BLaER1 treated with 17β-estradiol and CSF1 and Interleukin-3, amounts not matched to agents 10 nM and 100 nM (cell line): Measurements from ENCODE around the gene ZG16.

Source experiments
- H3K27ac ChIP-seq, 11 experiments: shearing (Covaris generic); formaldehyde crosslinking; 2 replicates each; pipeline ENCODE4 v1.8.1; 2022
- H3K27me3 ChIP-seq, 11 experiments: shearing (Covaris generic); formaldehyde crosslinking; 2 replicates each; pipeline ENCODE4 v1.8.1; 2022
- H3K36me3 ChIP-seq, 11 experiments: shearing (Covaris generic); formaldehyde crosslinking; 2 replicates each; pipeline ENCODE4 v1.8.1; 2022
- H3K4me1 ChIP-seq, 10 experiments: shearing (Covaris generic); formaldehyde crosslinking; 2 replicates each; pipeline ENCODE4 v1.8.1; 2022
- H3K4me2 ChIP-seq, 11 experiments: shearing (Covaris generic); formaldehyde crosslinking; 2 replicates each; pipeline ENCODE4 v1.8.1; 2022
- H3K4me3 ChIP-seq, 10 experiments: shearing (Covaris generic); formaldehyde crosslinking; 2 replicates each; pipeline ENCODE4 v1.8.1; 2022
- H3K9ac ChIP-seq, 11 experiments: shearing (Covaris generic); formaldehyde crosslinking; 2 replicates each; pipeline ENCODE4 v1.8.1; 2022
- H3K9me3 ChIP-seq, 11 experiments: shearing (Covaris generic); formaldehyde crosslinking; replicated peaks in 1 of 11; 2 replicates each; pipeline ENCODE4 v1.8.1; 2022
- H4K20me1 ChIP-seq, 11 experiments: shearing (Covaris generic); formaldehyde crosslinking; 2 replicates each; pipeline ENCODE4 v1.8.1; 2022
- Cebpa-rat ChIP-seq, 11 experiments: shearing (Covaris generic); IDR thresholded peaks; 2 replicates each; pipeline ENCODE4 v1.8.1; 2022

ZG16 gene

DNA sequence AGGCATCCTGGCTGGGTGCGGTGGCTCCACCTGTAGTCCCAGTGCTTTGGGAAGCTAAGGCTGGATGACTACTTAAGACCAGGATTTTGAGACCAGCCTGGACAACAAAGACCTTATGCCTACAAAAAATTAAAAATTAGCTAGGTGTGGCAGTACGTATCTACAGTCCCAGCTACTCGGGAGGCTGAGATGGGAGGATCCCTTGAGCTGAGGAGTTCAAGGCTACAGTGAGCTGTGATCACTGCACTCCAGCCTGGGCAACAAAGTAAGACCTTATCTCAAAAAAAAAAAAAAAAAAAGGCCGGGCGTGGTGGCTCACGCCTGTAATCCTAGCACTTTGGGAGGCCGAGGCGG is 48.3 kb downstream of the ZG16 start:
- Histone ChIP-seq H3K27ac (no peak overlapping the region), H3K36me3 (peaks cover 0 to 59% (median 13%) of the 10 kb centered on the region in 11 experiments; a peak in 12 of 22 replicates), H3K4me3 (no peak overlapping the region), H3K27me3 (no peaks in the 10 kb centered on the region), H3K9ac (no peak overlapping the region), H3K4me2 (no peak overlapping the region), H3K9me3 (no peaks in the 10 kb centered on the region), H3K4me1 (peaks cover 25 to 47% (median 35%) of the 10 kb centered on the region in 10 experiments), H4K20me1 (peaks cover under 1 to 100% (median 28%) of the 10 kb centered on the region in 11 experiments; a peak in 18 of 22 replicates)
- no peak for TF ChIP-seq Cebpa-rat (IDR thresholded peaks at IDR 0.05)

GRCh38 chr16:29830774-29831173 is 52.7 kb downstream of the ZG16 start:
- H3K4me2 ChIP-seq = no peak overlapping the region
- TF ChIP-seq Cebpa-rat (IDR thresholded peaks at IDR 0.05) = no peak
- H4K20me1 ChIP-seq = peaks cover 0 to 81% (median 5%) of the 10 kb centered on the region in 11 experiments; a peak in 10 of 22 replicates

DNA sequence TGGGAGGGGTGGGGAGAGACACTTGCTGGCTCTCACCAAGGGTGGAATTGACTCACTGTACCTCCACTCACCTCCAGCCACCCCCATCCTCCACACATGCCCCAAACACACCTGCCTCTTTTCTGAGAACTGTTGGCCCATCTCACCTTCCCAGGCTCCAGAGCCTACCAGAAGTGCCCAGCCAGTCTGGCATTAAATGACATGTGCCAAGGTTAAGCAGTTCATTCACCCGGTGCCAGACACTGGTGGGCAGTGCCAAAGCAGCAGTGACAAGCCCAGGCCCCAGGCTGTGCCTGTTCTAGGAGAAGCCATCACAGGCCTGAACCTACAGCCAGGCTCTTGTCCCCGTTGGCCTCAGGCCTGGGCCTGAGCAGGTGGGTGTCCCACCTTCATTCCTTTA is 53.4 kb downstream of the ZG16 start:
- TF ChIP-seq Cebpa-rat (IDR thresholded peaks at IDR 0.05) = no peak
- Histone ChIP-seq H3K4me1 (no peaks in the 10 kb centered on the region; a peak in 2 of 20 replicates), H3K27ac (no peak overlapping the region), H3K4me3 (no peak overlapping the region), H3K36me3 (peaks cover 0 to 90% (median 11%) of the 10 kb centered on the region in 11 experiments; a peak in 15 of 22 replicates), H3K4me2 (no peak overlapping the region), H4K20me1 (peaks cover 0 to 74% (median 0%) of the 10 kb centered on the region in 11 experiments; a peak in 9 of 22 replicates), H3K27me3 (no peaks in the 10 kb centered on the region), H3K9me3 (no peaks in the 10 kb centered on the region), H3K9ac (no peak overlapping the region)

More at GRCh38 chr16:29830774-29831173, 52.7 kb downstream of the ZG16 start:
- Histone ChIP-seq H3K9ac (no peak overlapping the region), H3K27me3 (no peaks in the 10 kb centered on the region), H3K36me3 (peaks cover 0 to 90% (median 11%) of the 10 kb centered on the region in 11 experiments; a peak in 15 of 22 replicates), H3K4me3 (no peak overlapping the region), H3K27ac (no peak overlapping the region), H3K4me1 (peaks cover 0 to 5% (median under 1%) of the 10 kb centered on the region in 10 experiments; a peak in 9 of 20 replicates), H3K9me3 (no peaks in the 10 kb centered on the region)
